Naive B cell (primary cell): ENCODE results near the gene ANKRD34C. TPM values are rescaled to one million over a fixed set of nuclear protein-coding genes. Genes with fewer than 3 reads are reported as not detected.

Experiments used
- ATAC-seq, 2 donors: fragments of 150-1000 bp; cut with Tn5 transposase; 2 replicates each; pipeline ENCODE4 v1.10.0; 2021; ENCODE audit warnings: low read depth in 2 of 2, mild to moderate bottlenecking in 2 of 2, moderate library complexity in 2 of 2
- DNase-seq: peaks from one replicate; pipeline ENCODE4 v3.0.0; 2022
- H3K27ac Mint-ChIP-seq, 6 donors: one replicate each; pipeline ENCODE4 v1.8.0; 2020 to 2022; ENCODE audit warnings: mild to moderate bottlenecking in 6 of 6, mixed read lengths in 6 of 6, moderate library complexity in 5 of 6, inconsistent platforms in 2 of 6
- H3K27me3 Mint-ChIP-seq, 3 donors: one replicate each; pipeline ENCODE4 v1.8.0; 2021 to 2022; ENCODE audit warnings: mixed read lengths in 3 of 3, mild to moderate bottlenecking in 1 of 3
- H3K36me3 Mint-ChIP-seq, 2 donors: one replicate each; pipeline ENCODE4 v1.8.0; 2020 to 2022; ENCODE audit warnings: mixed read lengths in 2 of 2, inconsistent platforms in 1 of 2, mild to moderate bottlenecking in 1 of 2
- H3K4me1 Mint-ChIP-seq, 3 donors: one replicate each; pipeline ENCODE4 v1.8.0; 2020 to 2022; ENCODE audit warnings: mixed read lengths in 3 of 3, inconsistent platforms in 1 of 3, mild to moderate bottlenecking in 1 of 3, moderate library complexity in 1 of 3
- H3K4me3 Mint-ChIP-seq, 8 donors: one replicate each; pipeline ENCODE4 v1.8.0; 2020 to 2022; ENCODE audit warnings: mild to moderate bottlenecking in 8 of 8, mixed read lengths in 8 of 8, moderate library complexity in 8 of 8, inconsistent platforms in 2 of 8
- H3K9me3 Mint-ChIP-seq, 7 donors: one replicate each; pipeline ENCODE4 v1.8.0; 2020 to 2022; ENCODE audit warnings: mixed read lengths in 7 of 7, mild to moderate bottlenecking in 5 of 7, inconsistent platforms in 2 of 7, moderate library complexity in 1 of 7
- polyA plus RNA-seq, 6 donors: library from polyadenylated mRNA; unstranded; fragments of 300-500 nt; fragmentation: Illumina TruSeq; gene quantifications; one replicate each; pipeline ENCODE4 v1.2.3, GENCODE V29; 2021; ENCODE audit warnings: low read depth in 6 of 6

ANKRD34C gene
- polyA plus RNA-seq, result not detected

- H3K4me1 Mint-ChIP-seq, result peaks cover 0 to 9% (median 4%) of the 10 kb centered on the region in 3 donors
- peaks cover 3 to 7% of the 10 kb centered on the region in 2 donors for H3K36me3 Mint-ChIP-seq
- H3K27ac Mint-ChIP-seq, result peak within 1 kb of the TSS in 1 of 6 donors; percentile 82
- H3K9me3 Mint-ChIP-seq, result peaks cover 7 to 29% (median 16%) of the 10 kb centered on the region in 7 donors
- H3K4me3 Mint-ChIP-seq, result no peak within 1 kb of the TSS
- ATAC-seq, result no peak
- peaks cover 59 to 79% (median 77%) of the 10 kb centered on the region in 3 donors for H3K27me3 Mint-ChIP-seq
- no peak for DNase-seq
Observed at GRCh38 chr15:79282371-79283251, at the start of gene ANKRD34C. TSS of gene ANKRD34C (plus strand) at chr15:79282722. CDS start at chr15:79293285, 10,563 bp downstream.

- Mint-ChIP-seq H3K4me3 (no peak overlapping the region), H3K4me1 (no peaks in the 10 kb centered on the region), H3K27me3 (peaks cover 22 to 31% (median 24%) of the 10 kb centered on the region in 3 donors), H3K36me3 (peaks cover 11 to 13% of the 10 kb centered on the region in 2 donors), H3K27ac (no peak overlapping the region), H3K9me3 (peaks cover 8 to 30% (median 22%) of the 10 kb centered on the region in 7 donors)
- no peak for DNase-seq
- no peak for ATAC-seq
Observed at GRCh38 chr15:79233236-79233635, 49.3 kb upstream of the ANKRD34C start.

DNA sequence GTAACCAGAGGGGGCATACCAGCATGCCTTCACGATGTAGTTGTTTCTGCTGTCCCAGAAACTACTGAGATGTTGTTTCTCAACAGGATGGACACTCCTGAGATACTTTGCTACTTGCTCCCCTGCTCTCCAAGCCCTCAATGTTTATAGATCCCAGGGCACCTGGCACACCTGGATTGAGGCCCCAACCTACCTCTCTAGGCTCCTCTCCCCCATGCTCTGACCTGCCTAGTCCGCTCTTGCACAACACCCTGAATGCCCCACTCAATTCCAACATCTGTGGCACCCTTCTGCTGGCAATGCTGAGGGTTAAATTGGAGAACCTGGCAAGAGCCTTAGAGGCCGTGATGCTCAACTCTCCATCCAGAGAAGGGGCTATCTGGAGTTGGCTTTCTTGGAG is 42.5 kb upstream of the ANKRD34C start:
- Mint-ChIP-seq H3K9me3 (peaks cover 0 to 2% (median 0%) of the 10 kb centered on the region in 7 donors), H3K4me3 (no peak overlapping the region), H3K4me1 (no peaks in the 10 kb centered on the region), H3K36me3 (peaks cover 0 to 4% of the 10 kb centered on the region in 2 donors), H3K27ac (no peak overlapping the region), H3K27me3 (peaks cover 38 to 57% (median 42%) of the 10 kb centered on the region in 3 donors)
- ATAC-seq, result no peak
- no peak for DNase-seq

- H3K27me3 Mint-ChIP-seq, result peaks cover 28 to 53% (median 28%) of the 10 kb centered on the region in 3 donors
- H3K27ac Mint-ChIP-seq, result no peak overlapping the region
Observed at GRCh38 chr15:79243723-79244122, 38.8 kb upstream of the ANKRD34C start.

GRCh38 chr15:79244876-79245275 is 37.6 kb upstream of the ANKRD34C start:
- Mint-ChIP-seq H3K27ac (no peak overlapping the region), H3K4me1 (no peaks in the 10 kb centered on the region)
- no peak for DNase-seq

More at GRCh38 chr15:79243723-79244122, 38.8 kb upstream of the ANKRD34C start:
- Mint-ChIP-seq H3K9me3 (peaks cover 0 to 2% (median 0%) of the 10 kb centered on the region in 7 donors), H3K36me3 (no peaks in the 10 kb centered on the region), H3K4me1 (no peaks in the 10 kb centered on the region), H3K4me3 (no peak overlapping the region)
- ATAC-seq (no peak), DNase-seq (no peak)

DNA sequence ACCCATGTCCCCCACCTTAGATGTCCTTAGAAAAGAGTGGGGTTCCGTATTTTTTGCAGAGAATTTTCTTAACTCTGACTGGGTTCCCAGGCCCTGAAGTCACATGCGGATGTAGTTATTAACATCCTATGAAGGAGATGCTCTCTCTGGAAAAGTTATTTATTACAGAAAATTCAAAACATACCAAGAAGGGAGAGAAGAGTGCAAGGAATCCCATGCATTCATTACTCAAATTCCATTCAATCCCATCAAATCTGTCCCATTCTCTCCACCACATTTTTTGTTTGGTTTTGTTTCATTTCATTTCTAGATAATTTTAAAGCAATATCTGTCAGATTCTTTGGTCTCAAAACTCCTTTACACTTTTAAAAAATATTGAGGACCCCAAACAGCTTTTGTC is 34.3 kb upstream of the ANKRD34C start:
- Mint-ChIP-seq H3K4me1 (no peaks in the 10 kb centered on the region), H3K27me3 (peaks cover 11 to 36% (median 22%) of the 10 kb centered on the region in 3 donors), H3K9me3 (peaks cover 0 to 2% (median 0%) of the 10 kb centered on the region in 7 donors), H3K27ac (no peak overlapping the region), H3K4me3 (no peak overlapping the region), H3K36me3 (no peaks in the 10 kb centered on the region)
- ATAC-seq (no peak), DNase-seq (no peak)

More at GRCh38 chr15:79244876-79245275, 37.6 kb upstream of the ANKRD34C start:
- H3K27me3 Mint-ChIP-seq, result peaks cover 20 to 45% (median 21%) of the 10 kb centered on the region in 3 donors
- no peaks in the 10 kb centered on the region for H3K36me3 Mint-ChIP-seq
- H3K4me3 Mint-ChIP-seq, result no peak overlapping the region
- no peak for ATAC-seq
- H3K9me3 Mint-ChIP-seq, result peaks cover 0 to 2% (median 0%) of the 10 kb centered on the region in 7 donors

DNA sequence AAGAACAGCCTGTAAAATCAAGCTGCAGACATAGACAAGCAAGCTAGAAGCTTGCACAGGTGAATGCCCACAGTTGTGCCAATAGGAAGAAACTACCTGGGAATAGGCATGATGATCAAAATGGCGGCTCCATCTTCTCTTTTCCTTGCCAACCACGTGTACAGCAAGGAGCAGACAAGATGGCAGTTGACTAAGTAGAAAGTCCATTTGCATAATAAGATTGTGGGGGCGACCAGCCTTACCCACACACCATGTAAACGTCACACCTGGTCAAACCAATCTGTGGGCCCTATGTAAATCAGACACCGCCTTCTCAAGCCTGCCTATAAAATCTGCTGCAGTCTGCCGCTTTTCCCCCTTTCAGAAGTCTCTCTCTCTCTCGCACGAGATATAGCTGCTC is 25.1 kb upstream of the ANKRD34C start:
- Mint-ChIP-seq H3K36me3 (peaks cover 0 to 9% of the 10 kb centered on the region in 2 donors), H3K9me3 (peaks cover 0 to 18% (median 6%) of the 10 kb centered on the region in 7 donors), H3K27ac (peak overlapping the region in 1 of 6 donors; percentile 85), H3K4me1 (no peaks in the 10 kb centered on the region), H3K27me3 (peaks cover 33 to 52% (median 49%) of the 10 kb centered on the region in 3 donors), H3K4me3 (no peak overlapping the region)
- no peak for ATAC-seq
- DNase-seq, result no peak

DNA sequence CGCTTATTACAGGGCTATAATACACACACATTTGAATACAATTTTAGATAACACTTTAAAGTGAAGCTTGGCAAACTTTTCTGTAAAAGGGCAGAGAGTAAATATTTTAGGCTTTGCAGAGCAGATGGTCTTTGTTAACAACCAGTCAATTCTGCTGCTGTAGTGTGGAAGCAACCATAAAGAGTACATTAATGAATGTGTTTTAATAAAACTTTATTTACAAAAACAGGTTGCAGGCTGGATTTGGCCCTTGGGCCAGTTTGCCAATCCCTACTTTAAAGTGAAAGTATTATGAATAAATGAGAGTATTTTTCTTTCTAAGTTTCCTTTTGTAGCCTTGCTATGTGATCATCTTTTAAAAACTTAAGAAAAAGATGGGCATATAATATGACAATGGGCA is 20.7 kb upstream of the ANKRD34C start:
- Mint-ChIP-seq H3K36me3 (peaks cover 0 to 9% of the 10 kb centered on the region in 2 donors), H3K27me3 (peaks cover 26 to 41% (median 38%) of the 10 kb centered on the region in 3 donors), H3K4me1 (no peaks in the 10 kb centered on the region), H3K27ac (no peak overlapping the region), H3K4me3 (no peak overlapping the region), H3K9me3 (peaks cover 0 to 10% (median 4%) of the 10 kb centered on the region in 7 donors)
- no peak for DNase-seq
- ATAC-seq, result no peak

- DNase-seq (no peak), ATAC-seq (no peak)
- H3K27ac Mint-ChIP-seq, result no peak overlapping the region
- no peaks in the 10 kb centered on the region for H3K4me1 Mint-ChIP-seq
- no peaks in the 10 kb centered on the region for H3K9me3 Mint-ChIP-seq
- H3K4me3 Mint-ChIP-seq, result no peak overlapping the region
- peaks cover 25 to 50% (median 42%) of the 10 kb centered on the region in 3 donors for H3K27me3 Mint-ChIP-seq
- no peaks in the 10 kb centered on the region for H3K36me3 Mint-ChIP-seq
Observed at GRCh38 chr15:79265167-79265566, 17.4 kb upstream of the ANKRD34C start.

GRCh38 chr15:79265987-79266579 is 16.4 kb upstream of the ANKRD34C start:
- DNase-seq, result no peak
- Mint-ChIP-seq H3K27me3 (peaks cover 25 to 51% (median 39%) of the 10 kb centered on the region in 3 donors), H3K9me3 (no peaks in the 10 kb centered on the region), H3K27ac (no peak overlapping the region), H3K4me1 (no peaks in the 10 kb centered on the region), H3K36me3 (no peaks in the 10 kb centered on the region), H3K4me3 (no peak overlapping the region)
- no peak for ATAC-seq

DNA sequence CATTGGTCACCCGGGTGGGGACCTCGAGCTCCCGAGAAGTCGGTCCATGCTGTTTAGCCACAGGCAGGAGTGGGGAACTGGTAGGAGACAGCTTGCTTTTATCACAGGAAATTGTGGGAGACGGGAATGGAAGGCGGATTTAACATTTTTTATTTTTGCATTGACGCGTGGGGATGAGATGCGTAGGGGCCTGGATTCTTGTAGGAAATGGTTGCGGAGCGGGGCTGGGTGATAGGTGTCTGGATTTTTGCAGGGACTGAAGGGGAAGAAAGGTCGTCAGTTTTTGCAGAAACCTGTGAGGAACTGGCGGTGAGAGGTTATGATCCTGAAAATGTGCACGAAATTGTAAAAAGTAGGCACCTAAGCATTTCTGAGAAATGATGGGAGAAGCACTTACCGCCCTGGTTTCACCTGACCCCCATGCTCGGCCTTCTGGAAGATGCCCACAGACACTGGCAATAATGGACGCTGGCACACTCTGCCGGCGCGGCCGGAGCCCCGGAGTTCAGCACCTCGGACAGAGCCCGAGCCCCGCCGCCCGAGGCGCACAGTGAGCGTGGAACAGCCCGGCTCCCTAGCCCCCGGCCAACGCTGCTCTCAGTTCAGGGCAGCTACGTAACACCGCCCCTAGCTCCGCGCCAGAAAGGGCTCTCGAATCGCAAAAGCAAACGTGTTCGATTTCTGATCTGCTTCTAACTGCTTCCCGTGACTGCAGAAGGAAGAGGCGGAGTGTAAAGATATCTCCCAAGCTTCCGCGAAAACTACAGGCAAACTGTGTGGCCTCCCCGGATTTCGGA is 928 bp downstream of the ANKRD34C start:
- DNase-seq (no peak), ATAC-seq (no peak)
- peaks cover 60 to 80% (median 79%) of the 10 kb centered on the region in 3 donors for H3K27me3 Mint-ChIP-seq
- H3K4me1 Mint-ChIP-seq, result peaks cover 0 to 9% (median 4%) of the 10 kb centered on the region in 3 donors
- H3K9me3 Mint-ChIP-seq, result peaks cover 7 to 33% (median 16%) of the 10 kb centered on the region in 7 donors
- no peak overlapping the region for H3K27ac Mint-ChIP-seq
- H3K4me3 Mint-ChIP-seq, result peak overlapping the region in 1 of 8 donors; percentile 30
- H3K36me3 Mint-ChIP-seq, result peaks cover 3 to 7% of the 10 kb centered on the region in 2 donors

- Mint-ChIP-seq H3K27me3 (peaks cover 60 to 68% (median 67%) of the 10 kb centered on the region in 3 donors), H3K36me3 (no peaks in the 10 kb centered on the region), H3K4me3 (no peak overlapping the region), H3K27ac (no peak overlapping the region), H3K9me3 (peaks cover 0 to 5% (median 0%) of the 10 kb centered on the region in 7 donors), H3K4me1 (no peaks in the 10 kb centered on the region)
- no peak for DNase-seq
- ATAC-seq, result no peak
Observed at GRCh38 chr15:79290642-79291275, 8.2 kb downstream of the ANKRD34C start.
